NCI-H1930 (cell line): ENCODE measurements around the gene HS6ST1.

Experiments used
- DNase-seq, 2 experiments: peaks; one replicate each; lab custom pipeline; 2025; lab: John Stamatoyannopoulos, UW

The HS6ST1 gene

DNA sequence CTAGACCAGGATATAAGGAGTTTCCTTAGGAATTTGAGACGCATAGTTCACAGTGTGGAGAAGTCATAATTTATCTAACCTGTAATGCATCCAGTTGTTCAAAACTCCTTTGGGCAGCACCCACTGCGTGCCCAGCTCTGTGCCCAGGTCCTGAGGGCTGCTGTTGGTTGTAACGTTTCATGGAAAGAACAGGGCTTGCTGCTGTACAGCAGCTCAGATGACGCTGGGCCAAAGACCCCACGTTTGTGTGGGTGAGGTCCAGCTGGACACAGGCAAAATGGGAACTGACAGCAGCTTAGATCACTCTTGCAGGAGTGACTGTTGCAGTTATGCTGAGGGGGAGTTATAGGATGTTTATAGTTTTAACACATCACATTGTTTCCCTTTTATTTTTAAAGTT, 30.0 kb upstream of the HS6ST1 start:
- no peak for DNase-seq

DNA sequence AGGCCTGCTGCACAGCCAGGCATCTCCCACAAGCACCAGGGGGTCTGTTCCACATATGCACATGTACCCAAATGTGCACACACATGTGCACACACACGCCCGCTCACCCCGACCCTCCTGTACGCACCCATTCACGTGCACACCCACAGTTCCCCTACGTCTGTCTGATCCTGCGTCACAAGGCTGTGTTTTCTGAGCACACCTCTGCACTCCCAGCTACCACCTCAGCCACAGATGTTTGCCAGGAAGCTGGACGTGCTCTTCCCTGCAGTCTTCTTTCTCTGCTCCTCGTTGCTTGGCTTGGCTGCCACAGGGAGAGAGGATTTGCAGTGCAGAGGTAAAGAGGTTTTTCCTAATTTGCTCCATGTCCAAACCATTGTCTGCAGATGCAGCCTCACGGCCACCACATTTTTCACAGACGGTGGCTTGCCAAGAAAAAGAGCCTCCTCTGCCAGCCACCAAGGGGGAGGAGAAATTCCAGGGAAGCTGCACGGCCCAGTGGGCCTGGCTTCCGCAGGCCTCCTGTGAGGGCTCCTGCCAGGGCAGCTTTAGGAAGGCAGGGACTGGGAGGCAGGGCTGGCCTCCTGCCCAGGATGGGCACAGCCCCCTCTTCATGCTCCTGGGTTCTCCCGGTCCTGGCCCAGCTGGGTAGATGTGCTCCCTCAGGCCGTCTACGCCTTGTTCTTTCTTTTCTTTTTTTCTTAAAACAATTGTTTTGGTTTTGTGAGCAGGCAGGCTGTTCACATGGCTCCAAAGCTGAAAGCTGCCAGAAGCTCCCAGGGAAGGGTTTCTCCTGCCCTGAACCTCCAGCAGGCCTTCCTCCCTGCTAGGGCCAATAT, 29.3 kb upstream of the HS6ST1 start:
- no peak for DNase-seq

DNA sequence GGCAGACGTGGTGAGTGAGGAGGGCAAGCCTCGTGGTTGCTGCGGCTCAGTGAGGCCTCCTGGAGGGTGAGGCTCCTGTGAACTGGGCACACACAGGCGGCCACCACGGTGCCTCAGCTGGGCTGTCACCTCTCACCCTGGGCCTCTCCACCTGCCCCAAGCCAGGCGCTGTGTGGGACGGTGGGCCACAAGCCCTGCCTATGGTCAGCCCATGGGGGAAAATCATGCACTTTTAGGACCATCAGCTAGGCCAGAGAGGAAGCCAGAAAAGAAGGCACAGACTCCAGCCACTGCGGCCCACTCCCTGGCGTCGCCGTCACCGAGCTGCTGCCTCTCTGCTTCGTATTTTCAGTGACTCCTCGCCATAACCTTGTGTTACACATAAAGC, 28.5 kb upstream of the HS6ST1 start:
- DNase-seq, result no peak

DNA sequence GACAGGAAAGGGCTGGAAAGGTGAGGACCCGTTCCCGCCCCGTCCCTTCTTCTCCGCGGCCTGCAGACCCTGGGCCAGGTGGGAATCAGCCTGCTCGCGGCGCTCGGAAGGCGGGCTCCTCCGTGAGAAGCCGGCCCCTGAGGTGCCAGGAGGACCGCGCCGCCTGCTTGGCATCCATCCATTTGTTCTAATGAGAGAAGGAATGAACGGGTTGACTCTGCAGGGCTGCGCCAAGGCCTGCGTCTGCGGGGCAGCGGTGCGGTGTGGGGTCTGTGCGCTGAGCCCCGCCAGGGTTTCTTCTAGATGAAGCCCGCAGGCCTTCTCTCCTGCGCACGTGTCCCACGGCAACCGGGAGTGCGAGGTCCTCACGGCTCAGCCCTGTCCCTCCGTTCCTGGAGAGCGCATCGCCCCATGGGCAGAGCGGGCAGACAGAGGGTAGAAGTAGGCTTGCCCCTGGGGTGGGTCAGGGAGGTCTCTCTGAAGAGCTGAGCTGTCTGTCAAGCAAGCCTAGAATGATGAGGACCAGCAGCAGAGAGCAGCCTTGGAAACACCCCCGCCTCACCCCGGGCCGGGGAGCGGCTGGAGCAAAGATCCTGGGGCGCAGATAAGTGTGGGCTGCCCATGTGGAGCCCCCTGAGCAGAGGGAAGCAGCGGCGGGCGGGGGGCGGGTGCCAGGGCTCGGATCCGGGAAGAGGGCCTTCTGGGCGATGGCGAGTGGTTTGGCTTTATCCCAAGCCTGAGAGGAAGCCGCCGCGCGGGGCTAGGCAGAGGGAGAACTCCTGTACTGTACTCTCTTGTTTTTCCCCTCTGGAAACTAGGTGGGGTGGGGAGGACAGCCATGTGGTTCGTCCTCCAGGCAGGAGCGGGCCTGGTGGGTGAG, 27.9 kb upstream of the HS6ST1 start:
- DNase-seq, result no peak

DNA sequence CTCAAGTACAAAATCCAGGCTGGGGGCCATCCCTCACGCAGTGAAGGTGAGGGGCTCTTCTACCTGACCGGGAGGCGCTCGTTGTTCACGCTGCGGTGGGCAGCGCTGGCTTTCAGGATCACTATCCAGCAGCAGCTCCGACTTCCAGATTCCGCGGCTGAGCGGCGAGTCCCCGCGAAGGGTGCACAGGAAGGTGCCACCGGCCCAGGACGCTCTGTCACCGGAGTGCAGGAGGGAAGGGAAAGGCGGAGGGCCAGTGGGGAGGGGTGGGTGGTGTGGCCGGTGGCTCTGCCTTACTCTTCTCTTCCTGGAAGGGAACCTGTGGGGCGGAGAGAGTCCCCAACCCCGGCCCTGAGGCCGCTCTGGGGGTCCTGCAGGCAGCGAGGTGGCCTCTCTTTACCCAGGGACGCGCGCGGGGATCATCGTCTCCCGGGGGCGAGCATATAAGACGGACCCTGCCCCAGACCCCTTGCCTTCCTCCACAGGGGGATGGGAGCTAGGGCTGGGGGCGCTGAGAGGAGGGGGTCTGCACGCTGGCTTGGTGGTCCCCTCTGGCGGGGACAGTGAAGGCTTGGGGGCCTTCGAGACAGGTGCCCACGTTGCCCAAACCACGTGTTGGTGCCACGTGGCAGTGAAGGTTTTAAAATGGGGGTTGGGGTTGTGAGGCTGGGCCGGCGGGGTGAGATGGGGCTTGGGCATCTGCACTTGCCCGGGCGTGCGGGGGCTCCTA, 26.9 kb upstream of the HS6ST1 start:
- DNase-seq, result no peak

DNA sequence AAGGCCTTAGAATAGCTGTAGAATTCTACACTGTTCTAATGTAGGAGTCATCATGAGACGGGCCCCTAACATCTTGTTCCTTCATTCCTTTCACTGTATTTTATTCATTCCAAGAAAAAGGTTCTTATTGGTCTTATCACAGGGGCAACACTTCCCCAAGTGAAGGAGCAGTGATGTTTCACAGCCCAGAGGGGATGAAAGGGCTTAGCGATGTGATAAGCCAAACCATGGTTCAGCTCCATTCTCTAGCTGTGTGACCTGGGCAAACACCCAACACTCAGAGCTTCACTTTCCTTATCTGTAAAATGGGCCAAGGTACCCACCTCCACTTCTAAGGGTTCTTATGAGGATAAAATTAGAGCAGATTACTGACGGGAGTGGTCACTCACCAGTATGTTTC, 25.4 kb upstream of the HS6ST1 start:
- DNase-seq, result no peak

DNA sequence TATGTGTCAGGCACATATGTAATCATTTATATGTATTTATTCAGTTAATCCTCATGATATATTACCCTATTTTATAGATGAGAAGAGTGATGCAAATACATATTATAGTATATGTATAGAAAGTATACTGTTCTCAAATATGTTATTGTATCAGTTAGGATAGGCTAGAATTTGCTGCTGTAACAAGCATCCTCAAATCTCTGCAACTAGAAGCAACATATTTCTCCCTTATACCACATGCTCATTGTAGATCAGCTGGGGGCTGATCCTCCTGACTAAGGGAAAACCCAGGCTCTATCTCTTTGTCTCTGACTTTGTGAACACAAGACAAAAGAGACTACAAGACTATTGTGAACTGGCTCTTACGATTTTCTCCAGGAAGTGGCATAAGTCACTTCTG, 24.8 kb upstream of the HS6ST1 start:
- no peak for DNase-seq

DNA sequence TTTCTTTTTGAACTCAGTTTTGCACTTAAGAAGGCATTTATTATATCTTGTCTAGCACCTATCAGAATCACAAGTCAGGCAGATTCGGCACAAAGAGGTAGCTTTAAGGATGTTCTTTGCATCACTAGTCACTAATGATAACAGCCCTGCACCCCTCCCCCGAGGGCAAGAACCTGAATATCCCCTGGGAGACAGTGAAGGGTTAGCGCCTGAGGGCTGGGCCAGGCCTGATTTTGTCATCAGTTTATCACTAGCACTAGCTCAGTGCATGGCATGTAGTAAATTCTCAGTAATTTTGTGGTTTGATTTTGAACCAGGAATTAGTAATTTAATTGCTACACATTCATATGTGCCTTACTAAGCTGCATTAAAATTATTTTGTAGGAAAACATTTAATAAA, 23.9 kb upstream of the HS6ST1 start:
- DNase-seq, result no peak

DNA sequence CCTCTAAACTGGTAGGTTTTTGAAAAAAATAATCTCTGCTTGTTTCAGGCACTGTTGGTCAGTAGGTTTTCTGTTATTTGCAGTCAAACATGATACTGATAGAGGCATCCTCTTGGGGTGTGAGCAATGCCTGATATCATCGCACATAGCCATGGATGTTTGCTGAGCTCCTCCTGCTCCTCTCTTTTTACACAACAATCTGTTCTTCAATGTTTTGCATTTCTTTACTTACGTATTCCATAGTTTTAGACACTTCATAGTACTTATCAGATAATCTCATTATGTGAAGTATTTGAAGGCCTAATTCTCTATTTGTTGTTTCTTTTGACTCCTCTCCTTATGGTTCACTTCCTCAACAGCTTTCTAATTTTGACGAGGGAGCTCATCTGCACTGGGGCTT, 23.0 kb upstream of the HS6ST1 start:
- no peak for DNase-seq

DNA sequence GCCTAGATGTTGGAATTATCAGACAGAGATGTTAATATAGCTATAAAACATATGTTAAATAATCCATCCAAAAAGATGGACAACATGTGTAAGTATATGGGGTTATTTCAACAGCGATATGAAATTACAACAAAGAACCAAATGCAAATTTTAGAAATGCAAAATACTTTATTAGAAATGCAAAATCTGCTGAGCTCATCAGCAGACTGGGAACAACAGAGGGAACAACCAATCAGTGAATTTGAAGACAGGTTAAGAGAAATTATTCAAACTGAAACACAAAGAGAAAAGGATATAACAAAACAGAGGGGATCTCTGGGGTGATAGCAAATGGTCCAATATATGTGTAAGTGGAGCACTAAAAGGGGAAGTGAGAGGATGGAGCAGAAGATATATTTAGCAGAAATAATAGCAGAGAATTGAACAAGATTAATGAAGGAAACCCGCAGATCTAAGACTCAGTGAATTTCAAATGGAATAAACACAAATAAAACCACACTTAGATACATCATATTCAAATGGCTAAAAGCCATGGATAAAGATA, 13.5 kb upstream of the HS6ST1 start:
- DNase-seq, result no peak

DNA sequence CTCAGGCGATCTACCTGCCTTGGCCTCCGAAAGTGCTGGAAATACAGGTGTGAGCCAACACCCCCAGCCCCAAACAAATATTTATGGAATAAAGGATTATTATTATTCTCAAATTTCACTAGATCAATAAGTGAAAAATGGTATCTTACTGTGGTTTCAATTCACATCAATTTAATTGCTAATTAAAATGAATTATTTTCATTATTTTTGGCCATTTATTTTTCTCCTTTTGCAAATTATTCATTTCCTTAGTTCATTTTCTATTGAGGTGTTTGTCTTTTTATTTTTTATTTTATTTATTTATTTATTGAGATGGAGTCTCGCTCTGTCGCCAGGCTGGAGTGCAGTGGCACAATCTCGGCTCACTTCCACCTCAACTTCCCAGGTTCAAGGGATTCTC, 11.9 kb upstream of the HS6ST1 start:
- DNase-seq, result no peak

DNA sequence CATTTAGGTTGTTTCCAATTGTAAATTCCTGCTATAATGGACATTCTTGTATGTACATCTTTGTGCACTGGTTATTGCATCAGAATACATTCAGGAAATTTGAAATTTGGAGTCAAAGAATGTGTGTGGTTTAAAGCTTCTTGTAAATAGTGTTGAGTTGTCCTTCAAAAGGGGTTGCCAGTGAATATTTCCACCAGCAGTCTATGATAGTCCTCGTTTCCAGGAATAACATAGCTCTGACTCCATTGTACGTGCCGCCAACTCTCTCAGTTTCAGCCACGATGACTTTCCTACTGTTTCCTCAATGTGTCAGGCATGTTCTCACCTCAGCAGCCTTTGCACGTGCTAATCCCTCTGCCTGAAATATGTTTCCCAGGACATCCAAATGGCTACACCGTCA, 10.9 kb upstream of the HS6ST1 start:
- DNase-seq, result no peak

DNA sequence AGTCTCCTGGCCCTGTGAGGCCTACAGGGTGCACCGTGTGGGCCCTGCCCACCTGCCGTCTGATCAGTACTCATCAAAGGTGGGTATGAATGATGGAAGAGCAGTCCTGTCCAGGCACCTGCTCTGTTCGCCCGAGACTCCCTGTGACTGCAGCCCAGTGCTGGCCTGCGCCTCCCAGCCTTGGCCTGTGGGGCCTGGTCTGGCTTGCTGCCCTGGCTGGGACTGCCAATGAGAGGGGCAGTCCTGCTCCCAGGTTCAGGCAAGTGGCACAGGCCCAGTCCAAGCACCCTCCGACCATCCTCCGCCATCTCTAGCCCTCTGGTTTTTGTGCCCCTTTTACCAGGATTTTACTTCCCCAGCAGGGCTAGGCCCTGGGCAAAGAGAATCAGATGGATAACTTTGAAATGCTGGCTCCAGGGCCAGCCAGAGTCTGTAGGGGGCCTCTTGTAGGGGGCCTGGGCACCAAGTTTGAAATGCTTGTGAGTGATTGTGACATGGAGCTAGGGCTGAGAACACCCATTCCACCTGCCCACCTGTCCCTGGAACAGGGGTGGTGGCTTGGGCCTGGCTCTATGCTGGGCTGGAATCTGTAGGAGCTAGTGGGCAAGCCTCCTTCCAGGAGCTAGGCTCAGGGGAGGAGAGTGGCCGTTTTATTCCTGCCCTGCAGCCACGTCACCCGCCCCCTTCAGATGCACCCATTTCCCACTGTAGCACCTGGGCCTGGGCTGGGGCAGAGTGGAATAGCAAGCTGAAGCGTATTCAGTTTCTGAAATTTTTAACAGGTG, 8.7 kb upstream of the HS6ST1 start:
- no peak for DNase-seq

DNA sequence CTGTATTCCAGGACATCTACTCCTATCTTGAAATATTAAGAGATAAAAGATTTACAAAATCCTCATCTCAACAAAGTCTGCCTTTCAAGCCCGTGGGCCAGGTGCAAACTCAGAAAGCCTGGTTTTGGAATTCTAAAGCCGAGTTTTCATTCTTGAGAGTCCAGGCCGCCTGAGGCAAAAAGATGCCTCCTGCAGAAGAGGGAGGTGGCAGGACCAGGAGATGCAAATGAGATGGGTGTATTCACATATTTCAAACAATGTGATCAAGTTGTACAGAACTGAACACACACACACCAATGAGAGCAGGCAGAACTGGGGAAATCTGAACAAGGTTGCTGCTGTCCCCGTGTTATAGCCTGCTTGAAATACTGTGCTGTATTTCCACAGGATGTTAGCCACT, 7.7 kb upstream of the HS6ST1 start:
- DNase-seq, result no peak

DNA sequence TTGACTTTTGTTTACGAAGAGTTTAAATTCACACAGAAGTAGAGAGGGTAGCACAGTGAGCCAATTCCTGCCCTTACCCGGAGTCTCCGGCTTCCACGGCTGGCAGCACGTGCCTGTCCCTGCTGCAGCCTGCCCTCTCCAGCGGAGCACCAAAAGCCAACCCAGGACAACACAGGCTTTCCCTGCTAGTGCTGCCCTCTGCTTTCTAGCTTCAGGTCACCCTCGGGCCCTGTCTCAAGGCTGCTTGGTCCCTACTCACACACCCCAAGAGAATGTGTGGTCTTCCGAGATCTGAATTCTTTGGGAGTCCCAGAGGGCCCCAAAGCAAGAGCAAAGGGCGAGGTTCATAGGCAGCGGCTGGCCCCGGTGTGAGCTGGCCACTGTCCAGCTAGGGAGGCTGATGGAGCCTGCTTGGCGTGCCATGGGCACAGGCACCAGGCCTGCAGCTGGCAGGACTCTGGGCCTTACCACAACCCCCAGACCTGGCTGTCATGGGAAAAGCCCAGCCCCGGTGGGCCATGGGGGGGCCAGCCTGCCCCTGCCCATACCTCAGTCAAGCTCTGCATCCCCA, 7.0 kb upstream of the HS6ST1 start:
- DNase-seq, result no peak

DNA sequence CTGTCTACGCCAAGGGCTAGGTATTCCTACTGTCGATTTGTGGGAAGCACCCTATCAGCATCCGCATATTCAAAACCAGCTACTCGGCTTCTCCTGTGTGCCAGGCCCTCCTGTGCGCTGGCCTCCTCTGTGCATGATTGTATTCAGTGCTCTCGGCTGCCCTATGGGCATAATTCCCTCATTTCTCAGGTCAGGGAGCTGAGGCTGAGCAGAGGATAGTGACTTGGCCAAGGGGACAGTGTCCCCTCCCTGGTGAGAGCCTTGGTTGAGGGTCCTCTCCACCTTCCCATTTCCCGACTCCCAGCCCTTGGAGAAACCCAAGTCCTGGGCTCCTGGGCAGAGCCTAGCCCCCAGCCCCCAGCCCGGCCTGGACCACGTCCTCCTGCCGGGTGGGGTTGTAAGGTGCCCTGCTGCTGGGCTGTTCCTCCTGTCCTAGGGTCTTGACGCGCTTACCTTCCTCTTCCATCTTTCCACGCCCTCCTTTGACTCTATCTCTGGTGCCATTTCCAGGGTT, 6.3 kb upstream of the HS6ST1 start:
- DNase-seq, result no peak

DNA sequence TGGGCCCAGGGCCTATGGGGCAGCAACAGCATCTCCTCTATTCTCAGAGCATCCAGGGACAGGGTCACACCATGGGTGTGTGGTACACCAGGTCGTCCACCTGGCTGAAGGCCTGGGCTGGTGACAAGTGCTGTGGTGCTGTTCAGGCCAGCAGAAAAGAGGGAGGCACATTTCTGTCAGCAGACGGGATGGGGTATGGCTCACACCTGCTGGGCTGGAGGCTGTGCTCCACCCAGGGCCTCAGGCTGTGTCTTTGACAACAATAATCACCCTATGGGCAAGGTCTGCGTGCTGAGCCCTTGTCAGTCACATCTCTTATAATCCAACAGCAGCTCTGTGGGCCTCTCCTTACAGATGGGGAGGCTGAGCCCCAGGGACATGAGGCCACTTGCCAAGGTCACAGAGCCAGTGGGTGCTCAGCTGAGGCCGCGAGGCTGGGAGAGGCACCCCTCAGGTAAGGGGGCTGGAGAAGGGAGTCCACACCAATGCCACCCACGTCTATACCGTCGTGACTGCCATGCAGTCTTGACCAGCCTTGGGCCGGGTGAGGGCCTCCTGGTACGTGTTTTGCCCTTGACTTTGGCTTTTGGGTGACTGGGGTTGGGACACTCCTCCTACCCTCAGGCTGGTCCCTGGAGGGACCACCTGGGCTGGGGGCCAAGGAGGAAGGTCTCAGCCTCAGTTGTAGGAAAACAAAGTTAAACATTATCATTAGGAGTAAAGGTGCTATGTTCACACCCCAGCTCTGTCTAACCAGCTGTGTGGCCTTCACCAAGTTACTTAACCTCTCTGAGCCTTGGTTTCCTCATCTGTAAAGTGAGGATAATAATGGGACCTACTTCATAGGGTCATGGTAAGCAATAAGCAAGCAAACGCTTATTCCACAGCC, 5.6 kb upstream of the HS6ST1 start:
- no peak for DNase-seq

DNA sequence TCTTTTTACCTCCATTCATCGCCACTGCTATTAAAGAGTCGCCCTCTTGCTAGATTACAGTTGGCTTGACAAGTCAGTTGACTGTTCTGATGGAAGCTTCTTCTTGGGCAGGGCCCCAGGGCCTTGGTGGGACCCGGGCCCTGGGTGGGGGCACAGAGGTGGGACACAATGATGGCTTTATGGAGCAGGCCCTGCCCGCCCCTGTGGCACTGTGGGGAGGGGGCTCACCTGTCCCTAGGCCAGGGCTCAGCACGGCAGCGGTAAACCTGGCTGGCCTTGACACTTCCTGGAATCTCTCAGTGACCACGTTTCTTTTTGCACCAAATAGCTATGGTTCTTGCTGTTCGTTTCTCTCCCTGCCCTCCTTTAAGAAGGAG, 4.9 kb upstream of the HS6ST1 start:
- no peak for DNase-seq

DNA sequence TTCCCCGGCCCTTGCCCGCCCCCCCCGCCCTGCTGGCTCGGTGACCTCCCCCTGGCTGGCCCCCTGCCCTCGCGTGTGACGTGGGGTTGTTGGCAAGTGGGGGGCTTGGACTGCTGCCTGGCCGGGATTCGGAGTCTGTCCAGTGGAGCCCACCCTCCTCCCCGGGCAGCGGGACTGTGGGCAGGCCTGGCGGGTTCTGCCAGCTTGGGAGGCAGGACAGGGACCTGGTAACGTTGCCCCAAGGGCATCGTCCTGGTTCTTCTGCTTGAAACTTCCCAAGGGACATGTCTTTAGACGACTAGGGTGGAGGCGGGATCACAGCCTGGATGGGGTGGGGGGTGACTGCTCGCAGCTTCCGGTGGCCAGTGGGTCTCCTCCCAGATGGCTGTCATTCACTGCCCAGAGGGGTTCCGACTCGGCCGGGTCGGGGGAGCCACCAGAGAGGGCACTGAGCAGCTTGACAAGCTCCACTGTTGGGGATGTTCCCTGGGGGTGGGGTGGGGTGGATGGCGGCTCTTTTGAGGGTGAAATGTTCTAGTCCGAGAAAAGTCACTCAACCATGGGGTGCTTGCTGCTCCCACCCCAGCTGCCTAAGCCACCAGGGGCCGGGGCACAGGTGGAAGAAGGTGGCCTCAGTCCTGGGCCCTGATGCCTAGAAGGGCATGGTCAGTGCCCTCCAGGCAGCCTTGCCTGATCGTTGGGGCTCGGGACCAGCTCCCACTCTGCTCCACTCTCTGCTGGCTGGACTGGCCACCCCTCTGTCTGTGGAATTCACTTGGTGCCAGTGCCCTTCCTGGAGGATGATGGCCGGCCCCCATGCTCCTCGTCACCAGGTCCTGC, 4.3 kb upstream of the HS6ST1 start:
- no peak for DNase-seq
